LNCAP (cell line): ENCODE results near the gene LRRC41.

Experiments
- CTCF ChIP-seq: fragments of 450-650 bp; IDR thresholded peaks from 2 replicates; pipeline ENCODE4 v1.5.1; 2017; ENCODE audit warnings: mild to moderate bottlenecking

LRRC41 gene

GRCh38 chr1:46315669-46316403 is 12.4 kb upstream of the LRRC41 start:
- TF ChIP-seq CTCF: no peak

GRCh38 chr1:46310321-46310720 is 6.9 kb upstream of the LRRC41 start:
- TF ChIP-seq CTCF: no peak

- TF ChIP-seq CTCF: no peak
These were observed 6.2 kb upstream of the LRRC41 start for GRCh38 chr1:46309401-46310159.

GRCh38 chr1:46306159-46306530 is 2.7 kb upstream of the LRRC41 start:
- no peak for TF ChIP-seq CTCF

GRCh38 chr1:46303872-46304326 is 483 bp upstream of the LRRC41 start:
- TF ChIP-seq CTCF: no peak

GRCh38 chr1:46302641-46303037 is 777 bp downstream of the LRRC41 start:
- no peak for TF ChIP-seq CTCF

- no peak; the same call in 1 of the 2 replicates for TF ChIP-seq CTCF
These were observed 1.4 kb downstream of the LRRC41 start for GRCh38 chr1:46301808-46302640.
